Psoas muscle (tissue), 8 donors: Measurements from ENCODE around the gene SIRT2. TPM values are rescaled to one million over a fixed set of nuclear protein-coding genes. Genes with fewer than 3 reads are reported as not detected.
A peak's percentile ranks its signal among the peaks of the same experiment; 100 is the strongest.

Experiments
- ATAC-seq, 4 donors: fragments of 200-7000 bp; cut with Tn5 transposase; one replicate each; pipeline ENCODE4 v1.9.1; 2020; ENCODE audit warnings: moderate library complexity in 3 of 4, mild to moderate bottlenecking in 2 of 4
- DNase-seq, 2 donors: peaks; one replicate each; pipeline ENCODE4 v3.0.0-alpha.2; 2020
- H3K27ac ChIP-seq: fragments of 200-600 bp; one replicate; pipeline ENCODE4 v1.8.0; 2022
- H3K27me3 ChIP-seq, 3 donors: fragments of 200-600 bp in 1 of 3; one replicate each; pipeline versions ENCODE4 v1.6.1 to v1.8.0; 2013 to 2022; ENCODE audit warnings: low read length in 2 of 3, mild to moderate bottlenecking in 2 of 3, moderate library complexity in 1 of 3; ENCODE audit not compliant: insufficient read depth in 3 of 3
- H3K36me3 ChIP-seq, 2 donors: fragments of 200-600 bp in 1 of 2; one replicate each; pipeline versions ENCODE4 v1.6.1 to v1.8.0; 2013 to 2022; ENCODE audit warnings: low read depth in 1 of 2, mild to moderate bottlenecking in 1 of 2, moderate library complexity in 1 of 2; ENCODE audit not compliant: insufficient read depth in 1 of 2
- H3K4me1 ChIP-seq: fragments of 200-600 bp; one replicate; pipeline ENCODE4 v1.8.0; 2022
- H3K4me3 ChIP-seq: fragments of 200-600 bp; one replicate; pipeline ENCODE4 v1.8.0; 2022; ENCODE audit warnings: mild to moderate bottlenecking
- H3K9me3 ChIP-seq: fragments of 200-600 bp; one replicate; pipeline ENCODE4 v1.8.0; 2022
- CTCF ChIP-seq: fragments of 200-600 bp; IDR thresholded peaks from one replicate; pipeline ENCODE4 v1.8.0; 2022; ENCODE audit warnings: antibody characterized with exemption
- WGBS, 3 donors: extraction: QIAGEN DNeasy Blood & Tissue Kit; methylation state at CpG; one replicate each; pipeline versions ENCODE4 v1.1.6 to v1.1.7; 2013; 5-methylcytosine and 5-hydroxymethylcytosine counted together
- intact Hi-C, 2 donors: fragments of 100-400 bp; cut with DNase I; formaldehyde crosslinking; loops; one replicate each; pipeline versions ENCODE4 v1.11.0 to v1.14.2; 2022
- polyA plus RNA-seq, 3 donors: library from polyadenylated mRNA; stranded (reverse); fragments of 200-250 nt; gene quantifications; one replicate each; pipeline ENCODE4 v1.2.3, GENCODE V29; 2013
- total RNA-seq, 4 donors: library from RNA; stranded (reverse); fragmentation: NEBNext Ultra II Directional in 2 of 4; extraction: Animal tissue kit (Norgen Biotek cat#: 25700) in 2 of 4; gene quantifications; one replicate each; pipeline versions ENCODE4 v1.2.1 to v1.2.4, GENCODE V29; 2021 to 2023
- donor health status: healthy with polysubstance abuse.
- donor health status: DM: no; HTN: no; CAD: no; lungs with moderate emphysema.
- donor health status: Bipolar disorder and iron deficiency.
- donor health status: healthy.
- donor health status: DM: yes; HTN: yes; CAD: no.
- donor health status: DM: no; HTN: no; CAD: no.
- donor health status: DM: no; HTN: no; CAD: no.
- donor health status: DM: yes; HTN: yes; CAD: no.

Gene SIRT2
- total and polyA plus RNA-seq, 7 donors, result 133 to 260 (median 156) TPM

GRCh38 chr19:38851622-38852230, 47.7 kb downstream of the SIRT2 start:
- intact Hi-C loops, result loop anchor here in 1 of 2 donors (5.0 kb wide), 1 partner anchor 41 kb away; no protein-coding TSS in a partner anchor
- H3K27ac ChIP-seq, result peak overlapping the region; percentile 98
- no peaks in the 10 kb centered on the region for H3K9me3 ChIP-seq
- H3K4me3 ChIP-seq, result peak overlapping the region; percentile 92
- peaks cover 4 to 19% of the 10 kb centered on the region in 2 donors for H3K36me3 ChIP-seq
- DNase-seq, result peak; percentile 96 to 97
- no peaks in the 10 kb centered on the region for H3K27me3 ChIP-seq
- WGBS, 3 donors, result 0 to 2% (median 1%) methylated on average over 21 to 67 of the region's 67 CpGs
- TF ChIP-seq CTCF, result no peak
- H3K4me1 ChIP-seq, result peaks cover 30% of the 10 kb centered on the region
- peak; percentile 59 to 70 (median 62) for ATAC-seq

GRCh38 chr19:38850976-38851621, 48.3 kb downstream of the SIRT2 start:
- Histone ChIP-seq H3K36me3 (peaks cover 5 to 25% of the 10 kb centered on the region in 2 donors), H3K4me1 (peaks cover 35% of the 10 kb centered on the region), H3K4me3 (peak overlapping the region; percentile 92), H3K27me3 (no peaks in the 10 kb centered on the region), H3K9me3 (no peaks in the 10 kb centered on the region), H3K27ac (peak overlapping the region; percentile 98)
- no peak for TF ChIP-seq CTCF
- peak in 1 of 2 donors; percentile 74 for DNase-seq
- 2 to 4% (median 2%) methylated on average over 40 of the region's 40 CpGs for WGBS, 3 donors
- intact Hi-C loops, result loop anchor here in 1 of 2 donors (5.0 kb wide), 1 partner anchor 41 kb away; no protein-coding TSS in a partner anchor
- no peak for ATAC-seq

- peak; percentile 34 for TF ChIP-seq CTCF
- Histone ChIP-seq H3K36me3 (peaks cover 6 to 31% of the 10 kb centered on the region in 2 donors), H3K9me3 (no peaks in the 10 kb centered on the region), H3K27me3 (no peaks in the 10 kb centered on the region), H3K4me1 (peaks cover 40% of the 10 kb centered on the region), H3K27ac (peak overlapping the region; percentile 98), H3K4me3 (peak overlapping the region; percentile 92)
- WGBS, 3 donors, result 0% methylated on average over 26 of the region's 26 CpGs
- DNase-seq (peak in 1 of 2 donors; percentile 100), ATAC-seq (peak; percentile 79 to 83 (median 80))
- intact Hi-C loops, result loop anchor here in 1 of 2 donors (5.0 kb wide), 1 partner anchor 42 kb away; no protein-coding TSS in a partner anchor
Observed at GRCh38 chr19:38850436-38850975, 48.9 kb downstream of the SIRT2 start.

- Histone ChIP-seq H3K4me3 (peak within 1 kb of the TSS; percentile 98), H3K27ac (peak within 1 kb of the TSS; percentile 100), H3K9me3 (no peaks in the 10 kb centered on the region), H3K36me3 (peaks cover 6 to 37% of the 10 kb centered on the region in 2 donors), H3K4me1 (peaks cover 44% of the 10 kb centered on the region), H3K27me3 (no peaks in the 10 kb centered on the region)
- peak; percentile 99 to 100 for DNase-seq
- intact Hi-C loops, result loop anchor here in 1 of 2 donors (5.0 kb wide), 1 partner anchor 42 kb away; no protein-coding TSS in a partner anchor
- TF ChIP-seq CTCF, result peak; percentile 45
- WGBS, 3 donors, result 0 to 1% (median 1%) methylated on average over 37 to 50 of the region's 50 CpGs
- peak; percentile 73 to 76 (median 75) for ATAC-seq
Observed at GRCh38 chr19:38849860-38850435, 49.5 kb downstream of the SIRT2 start, which contains the start of gene HNRNPL. Gene HNRNPL (minus strand): TSS chr19:38849986. CDS start chr19:38849966, 20 bp downstream.
